Neural crest cell (in vitro differentiated cells): ENCODE results near the gene SPIN2A. TPM values are rescaled to one million over a fixed set of nuclear protein-coding genes. Genes with fewer than 3 reads are reported as not detected.
"Not testable (repeated sequence)": the region's sequence is repeated elsewhere in the genome, so short reads cannot be mapped to it uniquely, and the experiment has no call there.

Experiments
- DNase-seq: peaks from one replicate; pipeline ENCODE4 v3.0.0; 2021; ENCODE audit warnings: low read depth, mixed read lengths, low spot score
- H3K27ac Mint-ChIP-seq: one replicate; pipeline ENCODE4 v1.8.0; 2021; ENCODE audit warnings: mild to moderate bottlenecking, mixed read lengths; ENCODE audit not compliant: unreplicated experiment
- H3K27me3 Mint-ChIP-seq: 2 replicates; pipeline ENCODE4 v1.8.0; 2021; ENCODE audit warnings: low read depth, mild to moderate bottlenecking, mixed read lengths
- H3K36me3 Mint-ChIP-seq: 2 replicates; pipeline ENCODE4 v1.8.0; 2021; ENCODE audit warnings: low read depth, mild to moderate bottlenecking, mixed read lengths
- H3K4me1 Mint-ChIP-seq: 2 replicates; pipeline ENCODE4 v1.8.0; 2021; ENCODE audit warnings: mixed read lengths
- H3K4me3 Mint-ChIP-seq: one replicate; pipeline ENCODE4 v1.8.0; 2021; ENCODE audit warnings: mild to moderate bottlenecking, mixed read lengths
- H3K9me3 Mint-ChIP-seq: 2 replicates; pipeline ENCODE4 v1.8.0; 2021; ENCODE audit warnings: mixed read lengths
- long read RNA-seq: library from polyadenylated mRNA; unstranded; transcript quantifications from one replicate; pipeline ENCODE4 v2.0.0, GENCODE V29; 2020
- total RNA-seq: library from RNA; stranded (reverse); gene quantifications from 2 replicates; pipeline ENCODE4 v1.2.1, GENCODE V29; 2021
- TF ChIP-seq, protein P1 (sequence below): fragments of 200-600 bp; sonication (generic); conservative IDR thresholded peaks from 2 replicates; pipeline ENCODE4 v1.5.0; 2021; ENCODE audit warnings: antibody characterized with exemption, mild to moderate bottlenecking

The SPIN2A gene
- total RNA-seq: 0.75 and 0.98 TPM in 2 replicates
- long read RNA-seq: 0 reads

DNA sequence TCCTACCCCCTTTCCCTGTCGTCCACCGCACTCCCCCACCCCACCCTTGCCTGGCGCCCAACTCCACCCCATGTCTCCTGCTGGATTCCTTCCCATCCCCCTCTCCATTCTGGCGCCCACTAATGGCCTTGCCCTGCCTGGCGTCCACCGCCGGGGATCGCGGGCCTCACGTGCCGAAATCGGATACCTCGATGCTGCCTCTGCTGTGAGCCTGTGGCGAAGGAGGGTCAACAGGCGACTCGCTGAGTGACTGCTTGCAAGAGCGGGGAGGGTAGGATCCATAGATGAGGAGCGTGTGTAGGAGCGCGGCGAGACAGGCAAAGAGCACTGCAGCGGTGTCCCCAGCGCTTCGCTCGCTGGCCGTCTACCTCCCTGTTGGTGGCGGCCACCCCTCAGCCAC lies at the start of gene SPIN2A:
SPIN2A (minus strand) TSS at position 325 of the 400 bp plus-strand sequence. CDS start 800 bp downstream, outside the sequence.
- H3K27ac Mint-ChIP-seq, H3K9me3 Mint-ChIP-seq, DNase-seq, H3K27me3 Mint-ChIP-seq: not testable (repeated sequence)
- Mint-ChIP-seq H3K36me3 (peaks cover 11% of the 10 kb centered on the region), H3K4me1 (peaks cover 14% of the 10 kb centered on the region), H3K4me3 (peak within 1 kb of the TSS; percentile 63)

- TF ChIP-seq, protein P1, sequence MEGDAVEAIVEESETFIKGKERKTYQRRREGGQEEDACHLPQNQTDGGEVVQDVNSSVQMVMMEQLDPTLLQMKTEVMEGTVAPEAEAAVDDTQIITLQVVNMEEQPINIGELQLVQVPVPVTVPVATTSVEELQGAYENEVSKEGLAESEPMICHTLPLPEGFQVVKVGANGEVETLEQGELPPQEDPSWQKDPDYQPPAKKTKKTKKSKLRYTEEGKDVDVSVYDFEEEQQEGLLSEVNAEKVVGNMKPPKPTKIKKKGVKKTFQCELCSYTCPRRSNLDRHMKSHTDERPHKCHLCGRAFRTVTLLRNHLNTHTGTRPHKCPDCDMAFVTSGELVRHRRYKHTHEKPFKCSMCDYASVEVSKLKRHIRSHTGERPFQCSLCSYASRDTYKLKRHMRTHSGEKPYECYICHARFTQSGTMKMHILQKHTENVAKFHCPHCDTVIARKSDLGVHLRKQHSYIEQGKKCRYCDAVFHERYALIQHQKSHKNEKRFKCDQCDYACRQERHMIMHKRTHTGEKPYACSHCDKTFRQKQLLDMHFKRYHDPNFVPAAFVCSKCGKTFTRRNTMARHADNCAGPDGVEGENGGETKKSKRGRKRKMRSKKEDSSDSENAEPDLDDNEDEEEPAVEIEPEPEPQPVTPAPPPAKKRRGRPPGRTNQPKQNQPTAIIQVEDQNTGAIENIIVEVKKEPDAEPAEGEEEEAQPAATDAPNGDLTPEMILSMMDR: no peak
- Mint-ChIP-seq H3K36me3 (peaks cover 4% of the 10 kb centered on the region), H3K9me3 (peaks cover 22% of the 10 kb centered on the region), H3K4me3 (no peak overlapping the region), H3K27ac (no peak overlapping the region), H3K27me3 (no peaks in the 10 kb centered on the region), H3K4me1 (no peaks in the 10 kb centered on the region)
- no peak for DNase-seq
These were observed 41.4 kb upstream of the SPIN2A start for GRCh38 chrX:57178605-57179004.

GRCh38 chrX:57177070-57177469 lies 39.9 kb upstream of the SPIN2A start:
- Mint-ChIP-seq H3K4me1 (no peaks in the 10 kb centered on the region), H3K27ac (no peak overlapping the region), H3K4me3 (no peak overlapping the region), H3K9me3 (peaks cover 18% of the 10 kb centered on the region), H3K27me3 (no peaks in the 10 kb centered on the region), H3K36me3 (no peaks in the 10 kb centered on the region)
- no peak for DNase-seq
- TF ChIP-seq, protein P1: no peak

DNA sequence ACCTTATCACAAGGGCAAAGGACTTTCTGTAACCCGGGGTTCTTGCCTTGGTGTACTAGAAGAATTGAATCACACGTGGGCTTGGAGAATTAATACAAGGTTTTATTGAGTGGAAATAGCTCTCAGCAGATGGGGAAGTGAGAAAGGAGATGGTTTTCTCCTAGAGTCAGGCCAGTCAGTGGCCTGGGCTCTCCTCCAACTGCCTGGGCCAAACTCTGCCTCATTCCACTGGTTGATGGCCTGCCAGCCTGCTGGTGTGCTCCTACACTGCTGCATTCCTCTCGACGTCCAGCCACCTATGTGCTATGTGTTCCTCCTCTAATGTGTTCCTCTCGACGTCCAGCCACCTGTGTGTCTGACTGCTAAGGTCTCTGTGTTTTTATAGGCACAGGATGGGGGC lies 35.3 kb upstream of the SPIN2A start:
- no peaks in the 10 kb centered on the region for H3K4me1 Mint-ChIP-seq
- no peaks in the 10 kb centered on the region for H3K9me3 Mint-ChIP-seq
- DNase-seq: no peak
- TF ChIP-seq, protein P1: no peak
- no peaks in the 10 kb centered on the region for H3K27me3 Mint-ChIP-seq
- H3K4me3 Mint-ChIP-seq: no peak overlapping the region
- H3K36me3 Mint-ChIP-seq: no peaks in the 10 kb centered on the region
- no peak overlapping the region for H3K27ac Mint-ChIP-seq

GRCh38 chrX:57156397-57157049 lies 19.3 kb upstream of the SPIN2A start:
- Mint-ChIP-seq H3K36me3 (peaks cover 11% of the 10 kb centered on the region), H3K27ac (no peak overlapping the region), H3K4me3 (no peak overlapping the region), H3K4me1 (no peaks in the 10 kb centered on the region), H3K27me3 (no peaks in the 10 kb centered on the region), H3K9me3 (peaks cover 9% of the 10 kb centered on the region)
- no peak for DNase-seq
- TF ChIP-seq, protein P1: peak; percentile 61

DNA sequence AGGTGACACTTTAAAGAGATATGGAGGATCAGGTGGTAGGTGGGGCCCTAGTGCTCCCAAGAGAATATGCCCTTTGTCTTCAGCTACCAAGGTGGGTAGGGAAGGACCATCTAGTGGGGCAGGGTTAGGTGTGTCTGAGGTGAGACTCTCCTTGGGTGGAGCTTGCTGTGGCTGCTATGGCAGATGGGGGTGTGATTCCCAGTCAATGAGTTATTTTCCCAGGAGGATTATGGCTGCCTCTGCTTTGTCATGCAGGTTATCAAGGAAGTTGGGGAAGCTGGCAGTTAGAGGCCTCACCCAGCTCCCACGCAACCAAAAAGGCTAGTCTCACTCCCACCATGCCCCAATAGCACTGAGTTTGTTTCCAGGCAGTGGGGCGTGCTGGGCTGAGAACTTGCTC lies 18.0 kb upstream of the SPIN2A start:
- Mint-ChIP-seq H3K4me3 (no peak overlapping the region), H3K36me3 (peaks cover 9% of the 10 kb centered on the region), H3K27ac (no peak overlapping the region), H3K27me3 (no peaks in the 10 kb centered on the region), H3K4me1 (no peaks in the 10 kb centered on the region), H3K9me3 (peaks cover 4% of the 10 kb centered on the region)
- DNase-seq: no peak
- TF ChIP-seq, protein P1: no peak

- H3K4me1 Mint-ChIP-seq, H3K27ac Mint-ChIP-seq, H3K27me3 Mint-ChIP-seq, DNase-seq, H3K4me3 Mint-ChIP-seq: not testable (repeated sequence)
- Mint-ChIP-seq H3K9me3 (peaks cover 12% of the 10 kb centered on the region), H3K36me3 (peaks cover 17% of the 10 kb centered on the region)
These were observed 15.0 kb upstream of the SPIN2A start for GRCh38 chrX:57152222-57152621.
